Uterus (tissue), 2 donors: ENCODE results near the gene PC.

Source experiments
- CTCF ChIP-seq, 4 experiments: fragments of 200-600 bp in 2 of 4; fragments of 450-650 bp in 2 of 4; sonication (generic) in 2 of 4; IDR thresholded peaks; one replicate each; pipeline ENCODE4 v1.5.1; 2016 to 2019; ENCODE audit warnings: antibody characterized with exemption in 4 of 4, mild to moderate bottlenecking in 2 of 4, moderate library complexity in 1 of 4
- POLR2A ChIP-seq, 2 donors: fragments of 450-650 bp; IDR thresholded peaks; one replicate each; pipeline ENCODE4 v1.6.1; 2016; ENCODE audit warnings: antibody characterized with exemption in 2 of 2, mild to moderate bottlenecking in 1 of 2, moderate library complexity in 1 of 2

GRCh38 chr11:66851698-66852465, 106.3 kb downstream of the PC start:
- TF ChIP-seq CTCF (IDR thresholded peaks at IDR 0.05) (no peak), POLR2A (IDR thresholded peaks at IDR 0.05) (no peak)
